Suppressor macrophage treated with lipopolysaccharide for 4 hours (primary cell): ENCODE data around the gene AR.
"Not testable (repeated sequence)": the region's sequence is repeated elsewhere in the genome, so short reads cannot be mapped to it uniquely, and the experiment has no call there.

ENCODE experiments used
- DNase-seq: peaks from one replicate; pipeline ENCODE4 v3.0.0-alpha.2; 2020

The AR gene

GRCh38 chrX:67651437-67652142 lies 107.8 kb downstream of the AR start:
- no peak for DNase-seq

- no peak for DNase-seq
Measured at GRCh38 chrX:67652543-67652942, 108.7 kb downstream of the AR start.

GRCh38 chrX:67654301-67654700 lies 110.5 kb downstream of the AR start:
- no peak for DNase-seq

GRCh38 chrX:67665583-67665982 lies 121.8 kb downstream of the AR start:
- DNase-seq: no peak

- not testable (repeated sequence) for DNase-seq
Measured at GRCh38 chrX:67670717-67671116, 126.9 kb downstream of the AR start.

GRCh38 chrX:67673741-67674274 lies 130.0 kb downstream of the AR start:
- DNase-seq: no peak

- DNase-seq: no peak
Measured at GRCh38 chrX:67674741-67675140, 130.9 kb downstream of the AR start.

GRCh38 chrX:67684136-67684535 lies 140.3 kb downstream of the AR start:
- DNase-seq: no peak

- DNase-seq: no peak
Measured at GRCh38 chrX:67692246-67692645, 148.4 kb downstream of the AR start.

GRCh38 chrX:67693928-67694327 lies 150.1 kb downstream of the AR start:
- DNase-seq: peak; percentile 73

- DNase-seq: no peak
Measured at GRCh38 chrX:67697452-67697851, 153.6 kb downstream of the AR start.

- no peak for DNase-seq
Measured at GRCh38 chrX:67700602-67701001, 156.8 kb downstream of the AR start.

- no peak for DNase-seq
Measured at GRCh38 chrX:67714004-67714403, 170.2 kb downstream of the AR start.

GRCh38 chrX:67717571-67717970 lies 173.8 kb downstream of the AR start:
- no peak for DNase-seq

- DNase-seq: no peak
Measured at GRCh38 chrX:67718926-67719325, 175.1 kb downstream of the AR start.

- DNase-seq: peak; percentile 27
Measured at GRCh38 chrX:67720344-67720743, 176.5 kb downstream of the AR start.

GRCh38 chrX:67721321-67721720 lies 177.5 kb downstream of the AR start:
- DNase-seq: no peak

GRCh38 chrX:67723580-67724351 lies 179.9 kb downstream of the AR start:
- DNase-seq: peak; percentile 79

GRCh38 chrX:67724359-67725110 lies 180.7 kb downstream of the AR start:
- DNase-seq: no peak

- no peak for DNase-seq
Measured at GRCh38 chrX:67725471-67725870, 181.7 kb downstream of the AR start.

- peak; percentile 64 for DNase-seq
Measured at GRCh38 chrX:67726018-67726417, 182.2 kb downstream of the AR start.

- DNase-seq: no peak
Measured at GRCh38 chrX:67727576-67727975, 183.8 kb downstream of the AR start.

- DNase-seq: no peak
Measured at GRCh38 chrX:67730296-67730695, 186.5 kb downstream of the AR start.

GRCh38 chrX:67731061-67731460 lies 187.2 kb downstream of the AR start:
- DNase-seq: no peak
